SU-DHL-6 (cell line): Measurements from ENCODE around the gene CCR7.
"Not testable (repeated sequence)": the region's sequence is repeated elsewhere in the genome, so short reads cannot be mapped to it uniquely, and the experiment has no call there.

Experiments
- CTCF ChIP-seq: fragments of 200-600 bp; sonication (generic); IDR thresholded peaks from one replicate; pipeline ENCODE4 v1.5.1; 2017; ENCODE audit warnings: antibody characterized with exemption, mild to moderate bottlenecking, low read length, moderate library complexity; ENCODE audit not compliant: insufficient read depth, poor library complexity, severe bottlenecking
- EZH2phosphoT487 ChIP-seq: fragments of 200-600 bp; sonication (generic), shearing (Covaris generic); conservative IDR thresholded peaks from 2 replicates; pipeline ENCODE4 v1.6.1; 2018; ENCODE audit warnings: mild to moderate bottlenecking, antibody characterized with exemption, low read length, moderate library complexity, mixed read lengths

GRCh38 chr17:40546497-40546896 lies 18.8 kb downstream of the CCR7 start:
- not testable (repeated sequence) for TF ChIP-seq EZH2phosphoT487, CTCF
